Panc1 (cell line): ENCODE results near the gene KCNA10. TPM values are rescaled to one million over a fixed set of nuclear protein-coding genes. Genes with fewer than 3 reads are reported as not detected.

ENCODE experiments used
- ATAC-seq: fragments of 200-7000 bp; cut with Tn5 transposase; 2 replicates; pipeline ENCODE4 v1.9.1; 2020; ENCODE audit warnings: mild to moderate bottlenecking, moderate library complexity
- BruUV-seq: library from RNA; stranded (reverse); fragments of 400-500 nt; replicated peaks from 2 replicates; lab custom pipeline; 2021; lab: Mats Ljungman, UMichigan
- CTCF ChIA-PET: fragments of 300-600 bp; sonication (Branson Sonifier 250); formaldehyde crosslinking; loops from one replicate; lab custom pipeline; 2022; ENCODE audit warnings: antibody characterized with exemption; lab: Charles Lee
- POLR2A ChIA-PET: fragments of 300-600 bp; sonication (Branson Sonifier 250); formaldehyde crosslinking; loops from one replicate; lab custom pipeline; 2022; ENCODE audit warnings: antibody characterized with exemption; lab: Charles Lee
- DNase-seq: peaks from one replicate; pipeline ENCODE4 v3.0.0-alpha.2; 2010; ENCODE audit warnings: low read depth, low spot score
- H3K27ac ChIP-seq: 2 replicates; pipeline ENCODE4 v1.5.1; 2011; ENCODE audit warnings: mild to moderate bottlenecking, low read length, inconsistent platforms
- H3K27me3 ChIP-seq: fragments of 200-500 bp; sonication (Bioruptor generic); 2 replicates; pipeline ENCODE4 v1.6.0; 2014; ENCODE audit warnings: low read length, inconsistent platforms; ENCODE audit not compliant: control insufficient read depth, insufficient read depth
- H3K36me3 ChIP-seq: fragments of 200-500 bp; sonication (Bioruptor generic); 2 replicates; pipeline ENCODE4 v1.5.1; 2014; ENCODE audit warnings: inconsistent platforms, mild to moderate bottlenecking, low read length, moderate library complexity; ENCODE audit not compliant: control insufficient read depth, insufficient read depth
- H3K4me1 ChIP-seq: 2 replicates; pipeline ENCODE4 v1.5.1; 2011; ENCODE audit warnings: inconsistent platforms, mild to moderate bottlenecking, low read length, moderate library complexity; ENCODE audit not compliant: control insufficient read depth, insufficient read depth
- H3K4me3 ChIP-seq, 2 experiments: 2 replicates each; pipeline ENCODE4 v1.5.1; 2011 to 2012; ENCODE audit warnings: low read depth in 2 of 2, low read length in 2 of 2, mild to moderate bottlenecking in 2 of 2, inconsistent platforms in 1 of 2, moderate library complexity in 1 of 2
- H3K9me3 ChIP-seq: fragments of 200-500 bp; sonication (Bioruptor generic); 2 replicates; pipeline ENCODE4 v1.5.1; 2014; ENCODE audit warnings: low read depth, mild to moderate bottlenecking, inconsistent platforms, low read length, moderate library complexity; ENCODE audit not compliant: control insufficient read depth, insufficient read depth
- POLR2AphosphoS5 ChIP-seq: IDR thresholded peaks from 2 replicates; pipeline ENCODE4 v1.6.1; 2012; ENCODE audit warnings: mild to moderate bottlenecking, low read depth, low read length, moderate library complexity
- SIN3A ChIP-seq: IDR thresholded peaks from 2 replicates; pipeline ENCODE4 v1.6.1; 2012; ENCODE audit warnings: low read depth, mild to moderate bottlenecking, low read length, moderate library complexity, borderline replicate concordance; ENCODE audit not compliant: insufficient read depth
- TCF7L2 ChIP-seq: IDR thresholded peaks from 2 replicates; pipeline ENCODE4 v1.6.1; 2011; ENCODE audit warnings: mild to moderate bottlenecking, low read depth, low read length, inconsistent platforms
- in situ Hi-C: cut with HindIII; loops from 2 replicates; pipeline ENCODE4 v1.10.0; 2016; ENCODE audit warnings: low sequenced_read_pairs, low pct_unique_long_range_greater_than_20kb
- intact Hi-C: fragments of 100-400 bp; cut with micrococcal nuclease; formaldehyde crosslinking; loops from one replicate; pipeline ENCODE4 v1.10.0; 2022; ENCODE audit not compliant: unreplicated experiment
- total RNA-seq: library from RNA; stranded (reverse); gene quantifications from one replicate; pipeline ENCODE4 v1.2.1, GENCODE V29; 2021; ENCODE audit not compliant: unreplicated experiment
- TF ChIP-seq, protein P1 (sequence below), 2 experiments: IDR thresholded peaks; 2 replicates each; pipeline ENCODE4 v1.6.1; 2011 to 2012; ENCODE audit warnings: low read depth in 2 of 2, control low read depth in 1 of 2, low read length in 1 of 2, mild to moderate bottlenecking in 1 of 2, moderate library complexity in 1 of 2; ENCODE audit not compliant: insufficient read depth in 1 of 2
- TF ChIP-seq, protein P2 (sequence below): fragments of 450-650 bp; IDR thresholded peaks from 2 replicates; pipeline ENCODE4 v1.5.1; 2017; ENCODE audit warnings: mild to moderate bottlenecking

Gene KCNA10
- total RNA-seq, 1 experiment from 2014 or later: not detected

DNA sequence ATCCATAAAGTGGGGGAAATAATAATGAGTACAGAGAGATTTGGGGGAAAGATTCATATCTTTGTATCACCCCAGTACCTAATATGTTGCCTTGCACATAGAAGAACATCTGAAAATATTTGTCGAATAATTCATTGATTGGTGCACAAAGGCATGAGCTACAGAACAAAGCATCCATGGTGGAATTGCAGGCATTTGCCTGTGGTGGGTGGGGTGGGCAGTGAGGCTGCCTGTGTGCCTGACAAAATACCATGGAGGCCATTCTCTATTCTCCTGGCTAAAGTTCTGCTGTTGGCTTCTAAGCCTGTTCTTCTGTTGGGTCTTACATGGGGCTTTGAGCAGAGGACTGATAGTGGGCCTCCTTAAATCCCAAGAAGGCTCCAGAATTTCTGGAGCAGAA, 10.0 kb upstream of the KCNA10 start:
- in situ Hi-C loops: no loop called here
- intact Hi-C loops: no loop called here
- CTCF ChIA-PET: no interaction called here
- no peaks in the 10 kb centered on the region for H3K9me3 ChIP-seq
- H3K4me3 ChIP-seq: no peak overlapping the region
- TF ChIP-seq, protein P1, sequence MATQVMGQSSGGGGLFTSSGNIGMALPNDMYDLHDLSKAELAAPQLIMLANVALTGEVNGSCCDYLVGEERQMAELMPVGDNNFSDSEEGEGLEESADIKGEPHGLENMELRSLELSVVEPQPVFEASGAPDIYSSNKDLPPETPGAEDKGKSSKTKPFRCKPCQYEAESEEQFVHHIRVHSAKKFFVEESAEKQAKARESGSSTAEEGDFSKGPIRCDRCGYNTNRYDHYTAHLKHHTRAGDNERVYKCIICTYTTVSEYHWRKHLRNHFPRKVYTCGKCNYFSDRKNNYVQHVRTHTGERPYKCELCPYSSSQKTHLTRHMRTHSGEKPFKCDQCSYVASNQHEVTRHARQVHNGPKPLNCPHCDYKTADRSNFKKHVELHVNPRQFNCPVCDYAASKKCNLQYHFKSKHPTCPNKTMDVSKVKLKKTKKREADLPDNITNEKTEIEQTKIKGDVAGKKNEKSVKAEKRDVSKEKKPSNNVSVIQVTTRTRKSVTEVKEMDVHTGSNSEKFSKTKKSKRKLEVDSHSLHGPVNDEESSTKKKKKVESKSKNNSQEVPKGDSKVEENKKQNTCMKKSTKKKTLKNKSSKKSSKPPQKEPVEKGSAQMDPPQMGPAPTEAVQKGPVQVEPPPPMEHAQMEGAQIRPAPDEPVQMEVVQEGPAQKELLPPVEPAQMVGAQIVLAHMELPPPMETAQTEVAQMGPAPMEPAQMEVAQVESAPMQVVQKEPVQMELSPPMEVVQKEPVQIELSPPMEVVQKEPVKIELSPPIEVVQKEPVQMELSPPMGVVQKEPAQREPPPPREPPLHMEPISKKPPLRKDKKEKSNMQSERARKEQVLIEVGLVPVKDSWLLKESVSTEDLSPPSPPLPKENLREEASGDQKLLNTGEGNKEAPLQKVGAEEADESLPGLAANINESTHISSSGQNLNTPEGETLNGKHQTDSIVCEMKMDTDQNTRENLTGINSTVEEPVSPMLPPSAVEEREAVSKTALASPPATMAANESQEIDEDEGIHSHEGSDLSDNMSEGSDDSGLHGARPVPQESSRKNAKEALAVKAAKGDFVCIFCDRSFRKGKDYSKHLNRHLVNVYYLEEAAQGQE (IDR thresholded peaks at IDR 0.05; ENCODE audit: insufficient read depth in 1 of 2, low read depth in 2 of 2, low read length in 1 of 2): no peak
- TF ChIP-seq POLR2AphosphoS5: no peak
- TF ChIP-seq SIN3A: no peak
- TF ChIP-seq TCF7L2: no peak
- TF ChIP-seq, protein P2, sequence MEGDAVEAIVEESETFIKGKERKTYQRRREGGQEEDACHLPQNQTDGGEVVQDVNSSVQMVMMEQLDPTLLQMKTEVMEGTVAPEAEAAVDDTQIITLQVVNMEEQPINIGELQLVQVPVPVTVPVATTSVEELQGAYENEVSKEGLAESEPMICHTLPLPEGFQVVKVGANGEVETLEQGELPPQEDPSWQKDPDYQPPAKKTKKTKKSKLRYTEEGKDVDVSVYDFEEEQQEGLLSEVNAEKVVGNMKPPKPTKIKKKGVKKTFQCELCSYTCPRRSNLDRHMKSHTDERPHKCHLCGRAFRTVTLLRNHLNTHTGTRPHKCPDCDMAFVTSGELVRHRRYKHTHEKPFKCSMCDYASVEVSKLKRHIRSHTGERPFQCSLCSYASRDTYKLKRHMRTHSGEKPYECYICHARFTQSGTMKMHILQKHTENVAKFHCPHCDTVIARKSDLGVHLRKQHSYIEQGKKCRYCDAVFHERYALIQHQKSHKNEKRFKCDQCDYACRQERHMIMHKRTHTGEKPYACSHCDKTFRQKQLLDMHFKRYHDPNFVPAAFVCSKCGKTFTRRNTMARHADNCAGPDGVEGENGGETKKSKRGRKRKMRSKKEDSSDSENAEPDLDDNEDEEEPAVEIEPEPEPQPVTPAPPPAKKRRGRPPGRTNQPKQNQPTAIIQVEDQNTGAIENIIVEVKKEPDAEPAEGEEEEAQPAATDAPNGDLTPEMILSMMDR: no peak
- ATAC-seq: no peak
- H3K27ac ChIP-seq: no peak overlapping the region
- H3K27me3 ChIP-seq: peaks cover 2% of the 10 kb centered on the region; the same call in 1 of the 2 replicates
- no TSS peak for BruUV-seq
- no peaks in the 10 kb centered on the region for H3K36me3 ChIP-seq
- POLR2A ChIA-PET: no interaction called here
- H3K4me1 ChIP-seq: no peaks in the 10 kb centered on the region
- no peak for DNase-seq

DNA sequence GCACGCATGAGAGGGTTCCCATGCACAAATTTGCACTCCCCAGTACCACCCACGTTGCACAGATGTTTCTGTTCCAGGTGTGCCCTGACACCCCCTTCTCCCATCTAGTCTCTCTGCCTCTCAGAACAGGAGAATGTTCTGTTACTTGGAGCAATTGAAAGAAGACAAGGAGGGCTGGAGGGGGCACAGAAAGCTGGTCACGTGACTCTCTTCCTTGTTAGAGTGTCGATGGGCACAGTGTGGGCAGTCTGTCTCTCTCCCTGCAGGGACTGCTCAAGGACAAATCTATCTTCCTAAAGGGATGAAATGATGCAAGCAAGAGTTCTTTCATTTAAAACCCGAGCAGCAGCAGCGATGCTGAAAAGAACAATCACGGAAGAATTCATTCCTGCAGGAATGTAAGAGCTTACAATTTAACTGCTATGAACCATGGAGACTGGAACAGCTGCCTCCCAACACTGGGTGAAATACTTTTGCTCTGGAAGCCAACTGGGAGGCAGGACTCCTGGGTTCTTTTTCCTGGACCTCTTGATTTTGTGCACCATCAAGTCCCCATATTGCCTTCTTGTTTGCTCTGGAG, 7.3 kb upstream of the KCNA10 start:
- in situ Hi-C loops: no loop called here
- Histone ChIP-seq H3K27ac (no peak overlapping the region), H3K9me3 (no peaks in the 10 kb centered on the region), H3K4me3 (no peak overlapping the region), H3K4me1 (no peaks in the 10 kb centered on the region), H3K36me3 (no peaks in the 10 kb centered on the region), H3K27me3 (no peaks in the 10 kb centered on the region; the same call in 1 of the 2 replicates)
- ChIA-PET POLR2A (no interaction called here), CTCF (interaction anchor here (1.0 kb wide), 1 partner anchor 12 kb away, joined by 3 read pairs; no protein-coding TSS in a partner anchor)
- no peak for DNase-seq
- no peak for TF ChIP-seq SIN3A
- TF ChIP-seq TCF7L2: no peak
- TF ChIP-seq POLR2AphosphoS5: no peak
- TF ChIP-seq, protein P2: no peak
- TF ChIP-seq, protein P1 (IDR thresholded peaks at IDR 0.05; ENCODE audit: insufficient read depth in 1 of 2, low read depth in 2 of 2, low read length in 1 of 2): no peak
- intact Hi-C loops: no loop called here
- ATAC-seq: no peak
- no TSS peak for BruUV-seq
